ENCODE results near the gene IFNL4.
"Not testable (repeated sequence)": the region's sequence is repeated elsewhere in the genome, so short reads cannot be mapped to it uniquely, and the experiment has no call there.

IFNL4 gene

GRCh38 chr19:39230096-39230764, 18.4 kb downstream of the IFNL4 start:
- no peak for FAIRE-seq
- no peak for DNase-seq (ENCODE audit: insufficient read length, low spot score)
- TF ChIP-seq POLR2AphosphoS5 (IDR thresholded peaks at IDR 0.05; ENCODE audit: low read depth, low read length): no peak
- no peak for TF ChIP-seq TAF1 (IDR thresholded peaks at IDR 0.05; ENCODE audit: low read depth, low read length)
- TF ChIP-seq POU2F2 (IDR thresholded peaks at IDR 0.05; ENCODE audit: low read depth, low read length): no peak
- TF ChIP-seq POLR2A (IDR thresholded peaks at IDR 0.05; ENCODE audit: low read depth, low read length): no peak
- no peak for TF ChIP-seq PAX5 (IDR thresholded peaks at IDR 0.05; ENCODE audit: insufficient read depth, low read length, severe bottlenecking)
- TF ChIP-seq SPI1 (IDR thresholded peaks at IDR 0.05; ENCODE audit: low read depth, low read length): no peak

GRCh38 chr19:39224910-39225309, 23.7 kb downstream of the IFNL4 start:
- FAIRE-seq: no peak

GRCh38 chr19:39223703-39224279, 24.9 kb downstream of the IFNL4 start:
- TF ChIP-seq POLR2A (IDR thresholded peaks at IDR 0.05; ENCODE audit: low read depth, low read length): no peak
- TF ChIP-seq POU2F2 (IDR thresholded peaks at IDR 0.05; ENCODE audit: low read depth, low read length): no peak
- DNase-seq (ENCODE audit: insufficient read length, low spot score) (no peak), FAIRE-seq (no peak)

More at GRCh38 chr19:39224910-39225309, 23.7 kb downstream of the IFNL4 start:
- no peak for TF ChIP-seq TAF1 (IDR thresholded peaks at IDR 0.05; ENCODE audit: low read depth, low read length)
- TF ChIP-seq SPI1 (IDR thresholded peaks at IDR 0.05; ENCODE audit: low read depth, low read length): no peak
- TF ChIP-seq POLR2AphosphoS5 (IDR thresholded peaks at IDR 0.05; ENCODE audit: low read depth, low read length): no peak
- TF ChIP-seq PAX5 (IDR thresholded peaks at IDR 0.05; ENCODE audit: insufficient read depth, low read length, severe bottlenecking): no peak
- no peak for TF ChIP-seq POLR2A (IDR thresholded peaks at IDR 0.05; ENCODE audit: low read depth, low read length)
- TF ChIP-seq POU2F2 (IDR thresholded peaks at IDR 0.05; ENCODE audit: low read depth, low read length): no peak
- no peak for DNase-seq (ENCODE audit: insufficient read length, low spot score)

- not testable (repeated sequence) for FAIRE-seq; DNase-seq (ENCODE audit: insufficient read length, low spot score)
Observed at GRCh38 chr19:39219108-39219507, 29.5 kb downstream of the IFNL4 start.

- DNase-seq (ENCODE audit: insufficient read length, low spot score) (no peak), FAIRE-seq (no peak)
- TF ChIP-seq SPI1 (IDR thresholded peaks at IDR 0.05; ENCODE audit: low read depth, low read length): no peak
- TF ChIP-seq PAX5 (IDR thresholded peaks at IDR 0.05; ENCODE audit: insufficient read depth, low read length, severe bottlenecking): no peak
- no peak for TF ChIP-seq POU2F2 (IDR thresholded peaks at IDR 0.05; ENCODE audit: low read depth, low read length)
- no peak for TF ChIP-seq POLR2AphosphoS5 (IDR thresholded peaks at IDR 0.05; ENCODE audit: low read depth, low read length)
- TF ChIP-seq POLR2A (IDR thresholded peaks at IDR 0.05; ENCODE audit: low read depth, low read length): no peak
- no peak for TF ChIP-seq TAF1 (IDR thresholded peaks at IDR 0.05; ENCODE audit: low read depth, low read length)
Observed at GRCh38 chr19:39218230-39219007, 30.2 kb downstream of the IFNL4 start.

GRCh38 chr19:39217094-39217493, 31.6 kb downstream of the IFNL4 start:
- FAIRE-seq: no peak
- DNase-seq (ENCODE audit: insufficient read length, low spot score): no peak
- TF ChIP-seq POLR2A (IDR thresholded peaks at IDR 0.05; ENCODE audit: low read depth, low read length): no peak
- no peak for TF ChIP-seq TAF1 (IDR thresholded peaks at IDR 0.05; ENCODE audit: low read depth, low read length)
- TF ChIP-seq POLR2AphosphoS5 (IDR thresholded peaks at IDR 0.05; ENCODE audit: low read depth, low read length): no peak
- TF ChIP-seq POU2F2 (IDR thresholded peaks at IDR 0.05; ENCODE audit: low read depth, low read length): no peak

- DNase-seq (ENCODE audit: insufficient read length, low spot score); FAIRE-seq: not testable (repeated sequence)
Observed at GRCh38 chr19:39215323-39215722, 33.3 kb downstream of the IFNL4 start.

- DNase-seq (ENCODE audit: insufficient read length, low spot score) (no peak), FAIRE-seq (no peak)
- TF ChIP-seq TAF1 (IDR thresholded peaks at IDR 0.05; ENCODE audit: low read depth, low read length) (no peak), PAX5 (IDR thresholded peaks at IDR 0.05; ENCODE audit: insufficient read depth, low read length, severe bottlenecking) (no peak), POLR2AphosphoS5 (IDR thresholded peaks at IDR 0.05; ENCODE audit: low read depth, low read length) (no peak), POU2F2 (IDR thresholded peaks at IDR 0.05; ENCODE audit: low read depth, low read length) (no peak), POLR2A (IDR thresholded peaks at IDR 0.05; ENCODE audit: low read depth, low read length) (no peak), SPI1 (IDR thresholded peaks at IDR 0.05; ENCODE audit: low read depth, low read length) (no peak)
Observed at GRCh38 chr19:39212375-39212742, 36.3 kb downstream of the IFNL4 start.

GRCh38 chr19:39211731-39212374, 36.8 kb downstream of the IFNL4 start:
- no peak for DNase-seq (ENCODE audit: insufficient read length, low spot score)
- no peak for FAIRE-seq
- TF ChIP-seq POU2F2 (IDR thresholded peaks at IDR 0.05; ENCODE audit: low read depth, low read length): no peak
- no peak for TF ChIP-seq PAX5 (IDR thresholded peaks at IDR 0.05; ENCODE audit: insufficient read depth, low read length, severe bottlenecking)
- no peak for TF ChIP-seq TAF1 (IDR thresholded peaks at IDR 0.05; ENCODE audit: low read depth, low read length)

- TF ChIP-seq SPI1 (IDR thresholded peaks at IDR 0.05; ENCODE audit: low read depth, low read length) (no peak), POU2F2 (IDR thresholded peaks at IDR 0.05; ENCODE audit: low read depth, low read length) (no peak), POLR2A (IDR thresholded peaks at IDR 0.05; ENCODE audit: low read depth, low read length) (no peak), PAX5 (IDR thresholded peaks at IDR 0.05; ENCODE audit: insufficient read depth, low read length, severe bottlenecking) (no peak), TAF1 (IDR thresholded peaks at IDR 0.05; ENCODE audit: low read depth, low read length) (no peak), POLR2AphosphoS5 (IDR thresholded peaks at IDR 0.05; ENCODE audit: low read depth, low read length) (no peak)
- no peak for FAIRE-seq
- no peak for DNase-seq (ENCODE audit: insufficient read length, low spot score)
Observed at GRCh38 chr19:39209196-39209595, 39.5 kb downstream of the IFNL4 start.

Measured in GM12891 (cell line).